H1 (cell line): ENCODE data around the gene NTMT1. TPM values are rescaled to one million over a fixed set of nuclear protein-coding genes. Genes with fewer than 3 reads are reported as not detected.

Experiments used
- CTCF ChIA-PET: fragments of 300-600 bp; sonication (Branson Sonifier 250); formaldehyde crosslinking; loops from one replicate; lab custom pipeline; 2021; ENCODE audit not compliant: partially characterized antibody; lab: Charles Lee
- POLR2A ChIA-PET: fragments of 300-600 bp; sonication (Branson Sonifier 250); formaldehyde crosslinking; loops from one replicate; lab custom pipeline; 2021; ENCODE audit warnings: inconsistent platforms; ENCODE audit not compliant: partially characterized antibody; lab: Charles Lee
- DNase-seq, 2 experiments: peaks; one replicate each; pipeline versions ENCODE4 v3.0.0 to v3.0.0-alpha.2; 2010 to 2022; ENCODE audit warnings: low spot score in 2 of 2, low read depth in 1 of 2, mixed read lengths in 1 of 2
- FAIRE-seq: peaks from 2 replicates; lab custom pipeline; 2011; peaks lifted over from hg19 to GRCh38; lab: Jason Lieb, UNC
- H2AFZ ChIP-seq: 2 replicates; pipeline ENCODE4 v1.8.1; 2012; ENCODE audit warnings: low read length, inconsistent platforms
- H2AK5ac ChIP-seq: 2 replicates; pipeline ENCODE4 v1.6.1; 2013; ENCODE audit warnings: low read depth, low read length
- H2BK120ac ChIP-seq: replicated peaks from 2 replicates; pipeline ENCODE3; 2013; ENCODE audit warnings: low read depth, low read length, inconsistent platforms
- H2BK12ac ChIP-seq: 2 replicates; pipeline ENCODE4 v1.6.1; 2013; ENCODE audit warnings: low read depth, low read length
- H2BK15ac ChIP-seq: 2 replicates; pipeline ENCODE4 v1.6.1; 2013; ENCODE audit warnings: low read length
- H2BK20ac ChIP-seq: 2 replicates; pipeline ENCODE4 v1.6.1; 2013; ENCODE audit warnings: low read length
- H2BK5ac ChIP-seq: 2 replicates; pipeline ENCODE4 v1.6.1; 2013; ENCODE audit warnings: low read depth, low read length
- H3K14ac ChIP-seq: 2 replicates; pipeline ENCODE4 v1.6.1; 2013; ENCODE audit warnings: inconsistent platforms; ENCODE audit not compliant: insufficient read length
- H3K18ac ChIP-seq: 2 replicates; pipeline ENCODE4 v1.6.1; 2013; ENCODE audit warnings: low read length; ENCODE audit errors: extremely low read depth
- H3K23ac ChIP-seq: 2 replicates; pipeline ENCODE4 v1.6.1; 2013; ENCODE audit warnings: inconsistent platforms; ENCODE audit not compliant: insufficient read length
- H3K23me2 ChIP-seq: 2 replicates; pipeline ENCODE4 v1.6.1; 2013; ENCODE audit warnings: low read depth, low read length
- H3K27ac ChIP-seq: 2 replicates; pipeline ENCODE4 v1.6.1; 2011; ENCODE audit warnings: low read depth, low read length, inconsistent platforms
- H3K27me3 ChIP-seq, 4 experiments: replicated peaks in 1 of 4; 1 replicate in 1 of 4; 2 replicates in 3 of 4; pipeline versions ENCODE4 v1.6.1 to v1.8.1; 2011 to 2013; ENCODE audit warnings: low read length in 3 of 4, mild to moderate bottlenecking in 3 of 4, inconsistent platforms in 2 of 4, mixed read lengths in 2 of 4, moderate library complexity in 1 of 4; ENCODE audit not compliant: control insufficient read depth in 3 of 4, insufficient read depth in 3 of 4; ENCODE audit errors: extremely low read depth in 1 of 4
- H3K36me3 ChIP-seq, 4 experiments: 2 replicates each; pipeline versions ENCODE4 v1.6.1 to v1.8.1; 2011 to 2013; ENCODE audit warnings: mild to moderate bottlenecking in 4 of 4, low read length in 3 of 4, moderate library complexity in 2 of 4, control low read depth in 1 of 4, inconsistent platforms in 1 of 4; ENCODE audit not compliant: insufficient read depth in 4 of 4, control insufficient read depth in 2 of 4
- H3K4ac ChIP-seq: replicated peaks from 2 replicates; pipeline ENCODE3; 2013; ENCODE audit warnings: low read length, low read depth, mixed read lengths, inconsistent platforms; ENCODE audit not compliant: insufficient read length
- H3K4me1 ChIP-seq, 4 experiments: replicated peaks in 1 of 4; 1 replicate in 1 of 4; 2 replicates in 3 of 4; pipeline versions ENCODE4 v1.6.1 to v1.8.1; 2011 to 2013; ENCODE audit warnings: low read length in 3 of 4, inconsistent platforms in 2 of 4, mixed read lengths in 1 of 4; ENCODE audit not compliant: insufficient read depth in 4 of 4, control insufficient read depth in 3 of 4
- H3K4me2 ChIP-seq, 2 experiments: 2 replicates each; pipeline versions ENCODE4 v1.6.1 to v1.8.1; 2011 to 2013; ENCODE audit warnings: low read depth in 2 of 2, low read length in 2 of 2, control low read depth in 1 of 2, inconsistent platforms in 1 of 2, mild to moderate bottlenecking in 1 of 2; ENCODE audit not compliant: insufficient read depth in 1 of 2
- H3K4me3 ChIP-seq, 4 experiments: fragments of 200-600, 300-600 bp in 1 of 4; sonication (generic), shearing (Covaris generic), sonication (Bioruptor Twin) in 1 of 4; 2 replicates each; pipeline versions ENCODE4 v1.5.1 to v1.8.1; 2011 to 2016; ENCODE audit warnings: low read length in 4 of 4, low read depth in 3 of 4, control low read depth in 2 of 4, inconsistent platforms in 2 of 4, mild to moderate bottlenecking in 2 of 4, mixed read lengths in 1 of 4, moderate library complexity in 1 of 4; ENCODE audit not compliant: insufficient read depth in 2 of 4; ENCODE audit errors: extremely low read depth in 1 of 4
- H3K56ac ChIP-seq: replicated peaks from 2 replicates; pipeline ENCODE3; 2013; ENCODE audit warnings: low read depth, mild to moderate bottlenecking, mixed read lengths, low read length, inconsistent platforms; ENCODE audit not compliant: insufficient read length
- H3K79me1 ChIP-seq: 2 replicates; pipeline ENCODE4 v1.6.1; 2013; ENCODE audit warnings: low read depth, low read length, control low read depth
- H3K79me2 ChIP-seq, 2 experiments: 2 replicates each; pipeline versions ENCODE4 v1.6.1 to v1.8.1; 2012 to 2013; ENCODE audit warnings: low read length in 2 of 2, mild to moderate bottlenecking in 2 of 2, inconsistent platforms in 1 of 2; ENCODE audit not compliant: insufficient read depth in 2 of 2, control insufficient read depth in 1 of 2
- H3K9ac ChIP-seq, 4 experiments: replicated peaks in 1 of 4; 1 replicate in 1 of 4; 2 replicates in 3 of 4; pipeline versions ENCODE4 v1.6.1 to v1.8.1; 2011 to 2013; ENCODE audit warnings: low read depth in 3 of 4, low read length in 3 of 4, control low read depth in 2 of 4, mild to moderate bottlenecking in 2 of 4, moderate library complexity in 2 of 4, inconsistent platforms in 1 of 4; ENCODE audit errors: extremely low read depth in 1 of 4
- H3K9me3 ChIP-seq, 2 experiments: 2 replicates each; pipeline versions ENCODE4 v1.6.1 to v1.8.1; 2012 to 2013; ENCODE audit warnings: mild to moderate bottlenecking in 2 of 2, moderate library complexity in 2 of 2, control low read depth in 1 of 2, inconsistent platforms in 1 of 2, low read depth in 1 of 2, low read length in 1 of 2, mixed read lengths in 1 of 2; ENCODE audit not compliant: insufficient read depth in 2 of 2
- H4K20me1 ChIP-seq, 2 experiments: replicated peaks in 1 of 2; 2 replicates each; pipeline versions ENCODE3 to v1.8.1; 2011 to 2013; ENCODE audit warnings: inconsistent platforms in 2 of 2, low read length in 2 of 2, mild to moderate bottlenecking in 1 of 2; ENCODE audit not compliant: insufficient read depth in 2 of 2, control insufficient read depth in 1 of 2
- H4K5ac ChIP-seq: 2 replicates; pipeline ENCODE4 v1.6.1; 2013; ENCODE audit warnings: low read length, low read depth, mixed read lengths, inconsistent platforms; ENCODE audit not compliant: insufficient read length
- H4K8ac ChIP-seq: 2 replicates; pipeline ENCODE4 v1.8.0; 2013; ENCODE audit warnings: mild to moderate bottlenecking, moderate library complexity, low read length, inconsistent platforms; ENCODE audit not compliant: insufficient read depth; ENCODE audit errors: extremely low read depth
- H4K91ac ChIP-seq: replicated peaks from 2 replicates; pipeline ENCODE3; 2013; ENCODE audit warnings: low read length, mixed read lengths, inconsistent platforms; ENCODE audit not compliant: insufficient read length
- CEBPB ChIP-seq: IDR thresholded peaks from 2 replicates; pipeline ENCODE4 v1.6.1; 2012; ENCODE audit warnings: low read depth, low read length
- CREB1 ChIP-seq: IDR thresholded peaks from 2 replicates; pipeline ENCODE4 v1.6.1; 2012; ENCODE audit warnings: inconsistent platforms
- GABPA ChIP-seq: IDR thresholded peaks from 2 replicates; pipeline ENCODE4 v1.6.1; 2011; ENCODE audit warnings: mild to moderate bottlenecking, low read length, moderate library complexity, borderline replicate concordance; ENCODE audit not compliant: insufficient read depth
- HDAC2 ChIP-seq, 2 experiments: fragments of 300-600 bp in 1 of 2; sonication (generic) in 1 of 2; IDR thresholded peaks; 2 replicates each; pipeline ENCODE4 v1.6.1; 2011 to 2012; ENCODE audit warnings: low read depth in 2 of 2, low read length in 2 of 2, mild to moderate bottlenecking in 2 of 2, moderate library complexity in 2 of 2, borderline replicate concordance in 1 of 2, inconsistent platforms in 1 of 2
- JUN ChIP-seq: IDR thresholded peaks from 2 replicates; pipeline ENCODE4 v1.6.1; 2011; ENCODE audit warnings: low read depth, mild to moderate bottlenecking, improper control_type of control experiment, low read length
- JUND ChIP-seq: IDR thresholded peaks from 2 replicates; pipeline ENCODE4 v1.6.1; 2011; ENCODE audit warnings: mild to moderate bottlenecking, improper control_type of control experiment, low read length
- MAX ChIP-seq: IDR thresholded peaks from 2 replicates; pipeline ENCODE4 v1.6.1; 2012; ENCODE audit warnings: inconsistent platforms
- PHF8 ChIP-seq: fragments of 200-600 bp; sonication (generic); conservative IDR thresholded peaks from 2 replicates; pipeline ENCODE4 v1.7.1; 2012; ENCODE audit warnings: low read depth, mild to moderate bottlenecking, inconsistent platforms, low read length, moderate library complexity
- POLR2AphosphoS5 ChIP-seq: IDR thresholded peaks from 2 replicates; pipeline ENCODE4 v1.6.1; 2011; ENCODE audit warnings: low read depth, low read length
- SAP30 ChIP-seq: fragments of 300-600 bp; sonication (generic); IDR thresholded peaks from 2 replicates; pipeline ENCODE4 v1.7.1; 2012; ENCODE audit warnings: low read length, moderate library complexity, mild to moderate bottlenecking, inconsistent platforms; ENCODE audit not compliant: insufficient read depth, insufficient replicate concordance
- TAF1 ChIP-seq: IDR thresholded peaks from 2 replicates; pipeline ENCODE4 v1.6.1; 2011; ENCODE audit warnings: mild to moderate bottlenecking, low read depth, low read length
- WGBS, 2 experiments: shearing (Covaris generic) in 1 of 2; methylation state at CpG; one replicate each; pipeline versions ENCODE4 v1.1.6 to v1.1.7; 2013 to 2015; ENCODE audit warnings: low lambda C conversion rate in 2 of 2, mixed read lengths in 2 of 2, inconsistent platforms in 1 of 2, low coverage in 1 of 2, missing lambda C conversion rate in 1 of 2; ENCODE audit not compliant: insufficient replicate concordance in 2 of 2, insufficient coverage in 1 of 2, insufficient read length in 1 of 2; ENCODE audit errors: extremely low coverage in 1 of 2, missing lambda C conversion rate in 1 of 2; 5-methylcytosine and 5-hydroxymethylcytosine counted together
- polyA plus RNA-seq, 7 experiments: library from polyadenylated mRNA; depleted of rRNA in 3 of 7; stranded (reverse) in 5 of 7; unstranded in 2 of 7; fragments of >200 nt in 5 of 7; fragments of 200-250 nt in 2 of 7; gene quantifications; 1 replicate in 5 of 7; 2 replicates in 1 of 7; 4 replicates in 1 of 7; pipeline versions ENCODE4 v1.2.1 to v1.2.3, GENCODE V29; 2011 to 2013; ENCODE audit warnings: missing spikeins in 2 of 7, mixed read lengths in 2 of 7
- total RNA-seq: library from RNA; stranded (reverse); fragmentation: NEBNext Ultra II Directional; extraction: Animal tissue kit (Norgen Biotek cat#: 25700); gene quantifications from 2 replicates; pipeline ENCODE4 v1.2.1, GENCODE V29; 2021

NTMT1 gene
- total and polyA plus RNA-seq, 2 of the 8 experiments (the other 6 are each of a cell fraction or from before 2014, with no cell fraction given) = 66.8 to 70.2 TPM

GRCh38 chr9:129629251-129629820, 3.4 kb downstream of the NTMT1 start:
- ChIA-PET CTCF (interaction anchor here (0.8 to 4.4 kb wide), 10 partner anchors 9 to 499 kb away, joined by 3 to 18 read pairs (median 4); partner anchors contain the start of gene C9orf50), POLR2A (interaction anchor here (1.4 to 8.4 kb wide), 2 partner anchors 9 to 452 kb away, joined by 4 to 95 read pairs; partner anchors contain the start of gene ASB6)
- Histone ChIP-seq H3K9ac (no peak overlapping the region), H3K4me3 (no peak overlapping the region), H4K5ac (no peak overlapping the region), H2BK5ac (no peak overlapping the region), H3K23ac (no peak overlapping the region), H4K8ac (peak overlapping the region; percentile 31; the same call in 1 of the 2 replicates), H3K4me1 (peaks cover 10 to 18% (median 12%) of the 10 kb centered on the region in 4 experiments), H4K20me1 (peaks cover 50 to 71% of the 10 kb centered on the region in 2 experiments), H3K4ac (no peak overlapping the region), H3K27ac (no peak overlapping the region), H3K79me2 (peaks cover 52 to 79% of the 10 kb centered on the region in 2 experiments), H3K23me2 (peaks cover 11% of the 10 kb centered on the region), H2AK5ac (no peak overlapping the region), H3K56ac (no peak overlapping the region), H3K36me3 (peaks cover 3 to 28% (median 12%) of the 10 kb centered on the region in 4 experiments; a peak in 6 of 8 replicates), H3K79me1 (peaks cover 43% of the 10 kb centered on the region), H3K9me3 (no peaks in the 10 kb centered on the region), H2AFZ (no peak overlapping the region), H3K27me3 (no peaks in the 10 kb centered on the region), H2BK15ac (no peak overlapping the region), H2BK12ac (no peak overlapping the region), H3K14ac (no peak overlapping the region), H2BK20ac (no peak overlapping the region), H2BK120ac (no peak overlapping the region), H4K91ac (no peak overlapping the region), H3K18ac (no peak overlapping the region), H3K4me2 (no peak overlapping the region; a peak in 1 of 4 replicates)
- no peak for DNase-seq
- 97% methylated on average over 8 of the region's 8 CpGs; no CpG with 5 or more reads in 1 of the 2 experiments for WGBS, 2 experiments
- no peak for FAIRE-seq
- no peak for TF ChIP-seq PHF8
- TF ChIP-seq JUND = no peak
- TF ChIP-seq HDAC2 (IDR thresholded peaks at IDR 0.05; ENCODE audit: borderline replicate concordance in 1 of 2, low read depth in 2 of 2, low read length in 2 of 2) = no peak
- no peak for TF ChIP-seq GABPA
- TF ChIP-seq JUN = no peak
- TF ChIP-seq TAF1 = no peak
- TF ChIP-seq POLR2AphosphoS5 = no peak
- no peak for TF ChIP-seq SAP30
- TF ChIP-seq MAX = no peak
- TF ChIP-seq CEBPB = no peak
- no peak for TF ChIP-seq CREB1
